Heart left ventricle (tissue), 16 donors: Measurements from ENCODE around the gene LACTBL1. TPM values are rescaled to one million over a fixed set of nuclear protein-coding genes. Genes with fewer than 3 reads are reported as not detected.
"Not testable (repeated sequence)": the region's sequence is repeated elsewhere in the genome, so short reads cannot be mapped to it uniquely, and the experiment has no call there.

Source experiments
- ATAC-seq, 4 donors: fragments of 200-7000 bp; cut with Tn5 transposase; one replicate each; pipeline ENCODE4 v1.9.1; 2020 to 2022; ENCODE audit warnings: moderate library complexity in 4 of 4, mild to moderate bottlenecking in 3 of 4, moderate number of reproducible peaks in 1 of 4
- DNase-seq, 5 donors: peaks; one replicate each; pipeline ENCODE4 v3.0.0-alpha.2; 2020
- H3K27ac ChIP-seq, 12 donors: fragments of 200-600 bp; sonication (generic) in 4 of 12; one replicate each; pipeline versions ENCODE4 v1.5.0 to v1.8.0; 2016 to 2022; ENCODE audit warnings: mild to moderate bottlenecking in 2 of 12
- H3K27me3 ChIP-seq, 9 donors: fragments of 200-600 bp; sonication (generic) in 2 of 9; one replicate each; pipeline versions ENCODE4 v1.5.1 to v1.8.0; 2016 to 2022; ENCODE audit warnings: mild to moderate bottlenecking in 3 of 9
- H3K36me3 ChIP-seq, 9 donors: fragments of 200-600 bp; sonication (generic) in 2 of 9; one replicate each; pipeline versions ENCODE4 v1.5.0 to v1.8.0; 2018 to 2022; ENCODE audit warnings: mild to moderate bottlenecking in 2 of 9
- H3K4me1 ChIP-seq, 12 donors: fragments of 200-600 bp; sonication (generic) in 4 of 12; one replicate each; pipeline versions ENCODE4 v1.5.0 to v1.8.0; 2016 to 2022; ENCODE audit warnings: mild to moderate bottlenecking in 3 of 12
- H3K4me3 ChIP-seq, 12 donors: fragments of 200-600 bp; sonication (generic) in 4 of 12; one replicate each; pipeline versions ENCODE4 v1.5.0 to v1.8.0; 2017 to 2022; ENCODE audit warnings: mild to moderate bottlenecking in 9 of 12, moderate library complexity in 4 of 12
- H3K9me3 ChIP-seq, 12 donors: fragments of 200-600 bp; sonication (generic) in 4 of 12; one replicate each; pipeline versions ENCODE4 v1.5.0 to v1.8.0; 2016 to 2022; ENCODE audit warnings: mild to moderate bottlenecking in 1 of 12
- CTCF ChIP-seq, 12 donors: fragments of 200-600 bp; sonication (generic) in 4 of 12; IDR thresholded peaks; one replicate each; pipeline versions ENCODE4 v1.5.0 to v1.8.0; 2018 to 2022; ENCODE audit warnings: antibody characterized with exemption in 12 of 12, mild to moderate bottlenecking in 5 of 12
- POLR2A ChIP-seq, 2 donors: fragments of 450-650 bp; IDR thresholded peaks; one replicate each; pipeline ENCODE4 v1.6.1; 2017; ENCODE audit warnings: antibody characterized with exemption in 2 of 2, mild to moderate bottlenecking in 2 of 2, moderate library complexity in 2 of 2
- WGBS, 4 donors: extraction: QIAGEN DNeasy Blood & Tissue Kit in 2 of 4; methylation state at CpG; one replicate each; pipeline versions ENCODE4 v1.1.5 to v1.1.7; 2013 to 2018; 5-methylcytosine and 5-hydroxymethylcytosine counted together
- intact Hi-C, 10 donors: fragments of 100-400 bp; cut with DNase I; formaldehyde crosslinking; loops; one replicate each; pipeline versions ENCODE4 v1.11.1 to v1.14.2; 2022
- polyA plus RNA-seq, 2 donors: library from polyadenylated mRNA; stranded (reverse); fragments of 200-250 nt; gene quantifications; one replicate each; pipeline ENCODE4 v1.2.3, GENCODE V29; 2013
- total RNA-seq, 9 donors: library from RNA; depleted of rRNA in 2 of 9; stranded (reverse); fragments of >200 nt in 2 of 9; fragmentation: NEBNext Ultra II Directional in 3 of 9; extraction: Animal tissue kit (Norgen Biotek cat#: 25700) in 3 of 9; gene quantifications; one replicate each; pipeline versions ENCODE4 v1.1.0 to v1.2.4, GENCODE V29; 2016 to 2023
- donor health status: ischemic (EF 13 %, LVEDD 7.1; RV severe dilation, severe dysfunction).
- donor health status: healthy with polysubstance abuse.
- donor health status: DM: no; HTN: yes; CAD: no.
- donor health status: DM: no; HTN: no; CAD: no.
- donor health status: ischemic (EF 25% LVEDD 6.9; RV normal size, moderate dysfunction).
- donor health status: ischemic (EF 25% LVEDD 5.7; RV mildly dilated, moderate dysfunction).
- donor health status: healthy.
- donor health status: DM: yes; HTN: yes; CAD: no.
- donor health status: ischemic (EF 35%, LVEDD 5.7; RV mildly dilated, moderate dysfunction).
- donor health status: nonischemic (EF 11% LVEDD 7.7; RV severe dilation, severe dysfunction).
- donor health status: DM: yes; HTN: yes; CAD: no.
- donor health status: PGD.
- donor health status: ischemic (EF 29% LVEDD 5.4; RV normal size, mild dysfunction).
- donor health status: nonischemic (EF 23%, LVEDD 6.1; RV moderate dilation, normal function).

The LACTBL1 gene
- total and polyA plus RNA-seq, 11 donors = not detected

GRCh38 chr1:23013657-23014056 is 41.0 kb upstream of the LACTBL1 start:
- Histone ChIP-seq H3K36me3 (no peaks in the 10 kb centered on the region), H3K4me3 (no peak overlapping the region), H3K27ac (no peak overlapping the region), H3K27me3 (no peaks in the 10 kb centered on the region), H3K9me3 (no peaks in the 10 kb centered on the region), H3K4me1 (peaks cover 0 to 4% (median 0%) of the 10 kb centered on the region in 12 donors)
- DNase-seq = no peak
- no peak for ATAC-seq
- no peak for TF ChIP-seq CTCF (IDR thresholded peaks at IDR 0.05)
- TF ChIP-seq POLR2A (IDR thresholded peaks at IDR 0.05) = no peak
- intact Hi-C loops = no loop called here
- WGBS, 4 donors = 72 to 82% (median 77%) methylated on average over 3 of the region's 3 CpGs

GRCh38 chr1:23010025-23010424 is 37.4 kb upstream of the LACTBL1 start:
- H3K27me3 ChIP-seq, H3K36me3 ChIP-seq, ATAC-seq, H3K4me1 ChIP-seq, DNase-seq, intact Hi-C loops, H3K9me3 ChIP-seq, H3K4me3 ChIP-seq, H3K27ac ChIP-seq: not testable (repeated sequence)
- WGBS, 4 donors = 85 to 92% (median 87%) methylated on average over 8 of the region's 8 CpGs

GRCh38 chr1:23008901-23009300 is 36.2 kb upstream of the LACTBL1 start:
- Histone ChIP-seq H3K27me3 (peaks cover 0 to 5% (median 0%) of the 10 kb centered on the region in 9 donors), H3K4me3 (no peak overlapping the region), H3K36me3 (no peaks in the 10 kb centered on the region), H3K9me3 (no peaks in the 10 kb centered on the region), H3K27ac (no peak overlapping the region), H3K4me1 (no peaks in the 10 kb centered on the region)
- intact Hi-C loops = no loop called here
- no peak for TF ChIP-seq CTCF (IDR thresholded peaks at IDR 0.05)
- TF ChIP-seq POLR2A (IDR thresholded peaks at IDR 0.05) = no peak
- DNase-seq (no peak), ATAC-seq (no peak)
- WGBS, 4 donors = 77 to 92% (median 84%) methylated on average over 2 of the region's 2 CpGs

- intact Hi-C loops = no loop called here
- Histone ChIP-seq H3K27me3 (peaks cover 0 to 5% (median 0%) of the 10 kb centered on the region in 9 donors), H3K9me3 (no peaks in the 10 kb centered on the region), H3K36me3 (no peaks in the 10 kb centered on the region), H3K4me3 (no peak overlapping the region), H3K4me1 (no peaks in the 10 kb centered on the region), H3K27ac (no peak overlapping the region)
- ATAC-seq = no peak
- no peak for DNase-seq
- TF ChIP-seq POLR2A (IDR thresholded peaks at IDR 0.05) (no peak), CTCF (IDR thresholded peaks at IDR 0.05) (no peak)
- 82 to 92% (median 90%) methylated on average over 4 of the region's 4 CpGs for WGBS, 4 donors
These were observed 34.4 kb upstream of the LACTBL1 start for GRCh38 chr1:23007106-23007505.

- H3K4me1 ChIP-seq, intact Hi-C loops, H3K4me3 ChIP-seq, H3K9me3 ChIP-seq, H3K36me3 ChIP-seq, H3K27me3 ChIP-seq, DNase-seq, H3K27ac ChIP-seq, ATAC-seq: not testable (repeated sequence)
- 70 to 80% (median 72%) methylated on average over 3 of the region's 3 CpGs for WGBS, 4 donors
These were observed 32.1 kb upstream of the LACTBL1 start for GRCh38 chr1:23004769-23005168.
